ENCODE results near the gene TMEM63C. TPM values are rescaled to one million over a fixed set of nuclear protein-coding genes. Genes with fewer than 3 reads are reported as not detected.

TMEM63C gene
- polyA plus RNA-seq, 1 donor from 2014 or later: 11.1 TPM

DNA sequence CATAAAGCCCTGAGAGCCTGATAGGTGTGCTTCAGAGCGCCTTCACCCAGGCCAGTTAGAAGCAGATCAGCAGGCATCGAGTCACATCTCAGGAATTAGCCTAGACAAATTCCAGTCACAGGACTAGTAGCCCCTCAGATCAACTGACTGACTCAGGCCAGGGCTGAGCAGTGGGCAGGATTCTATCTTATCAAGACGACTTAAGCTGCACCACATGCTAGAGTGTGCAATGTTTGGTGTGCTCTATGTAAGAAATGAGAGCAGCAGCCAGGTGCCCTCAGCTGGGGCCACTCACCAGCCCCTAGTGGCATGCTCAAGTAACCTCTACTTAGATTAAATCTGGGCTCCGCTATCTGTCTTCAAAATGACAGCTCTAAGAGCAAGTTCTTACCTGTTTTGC, 109.1 kb downstream of the TMEM63C start:
- H3K79me2 ChIP-seq (replicated peaks; ENCODE audit: insufficient read depth, low read length): no peaks in the 10 kb centered on the region
- H4K20me1 ChIP-seq (ENCODE audit: insufficient read depth): no peaks in the 10 kb centered on the region
- no peak overlapping the region for H2AFZ ChIP-seq (ENCODE audit: low read depth, low read length)
- no peak overlapping the region for H3K4me3 ChIP-seq (ENCODE audit: low read length)
- TF ChIP-seq MXI1 (conservative IDR thresholded peaks at IDR 0.05; ENCODE audit: poor library complexity, severe bottlenecking): no peak
- TF ChIP-seq, protein P1, sequence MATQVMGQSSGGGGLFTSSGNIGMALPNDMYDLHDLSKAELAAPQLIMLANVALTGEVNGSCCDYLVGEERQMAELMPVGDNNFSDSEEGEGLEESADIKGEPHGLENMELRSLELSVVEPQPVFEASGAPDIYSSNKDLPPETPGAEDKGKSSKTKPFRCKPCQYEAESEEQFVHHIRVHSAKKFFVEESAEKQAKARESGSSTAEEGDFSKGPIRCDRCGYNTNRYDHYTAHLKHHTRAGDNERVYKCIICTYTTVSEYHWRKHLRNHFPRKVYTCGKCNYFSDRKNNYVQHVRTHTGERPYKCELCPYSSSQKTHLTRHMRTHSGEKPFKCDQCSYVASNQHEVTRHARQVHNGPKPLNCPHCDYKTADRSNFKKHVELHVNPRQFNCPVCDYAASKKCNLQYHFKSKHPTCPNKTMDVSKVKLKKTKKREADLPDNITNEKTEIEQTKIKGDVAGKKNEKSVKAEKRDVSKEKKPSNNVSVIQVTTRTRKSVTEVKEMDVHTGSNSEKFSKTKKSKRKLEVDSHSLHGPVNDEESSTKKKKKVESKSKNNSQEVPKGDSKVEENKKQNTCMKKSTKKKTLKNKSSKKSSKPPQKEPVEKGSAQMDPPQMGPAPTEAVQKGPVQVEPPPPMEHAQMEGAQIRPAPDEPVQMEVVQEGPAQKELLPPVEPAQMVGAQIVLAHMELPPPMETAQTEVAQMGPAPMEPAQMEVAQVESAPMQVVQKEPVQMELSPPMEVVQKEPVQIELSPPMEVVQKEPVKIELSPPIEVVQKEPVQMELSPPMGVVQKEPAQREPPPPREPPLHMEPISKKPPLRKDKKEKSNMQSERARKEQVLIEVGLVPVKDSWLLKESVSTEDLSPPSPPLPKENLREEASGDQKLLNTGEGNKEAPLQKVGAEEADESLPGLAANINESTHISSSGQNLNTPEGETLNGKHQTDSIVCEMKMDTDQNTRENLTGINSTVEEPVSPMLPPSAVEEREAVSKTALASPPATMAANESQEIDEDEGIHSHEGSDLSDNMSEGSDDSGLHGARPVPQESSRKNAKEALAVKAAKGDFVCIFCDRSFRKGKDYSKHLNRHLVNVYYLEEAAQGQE (IDR thresholded peaks at IDR 0.05; ENCODE audit: borderline replicate concordance): no peak
- TF ChIP-seq POLR2AphosphoS5 (IDR thresholded peaks at IDR 0.05): no peak
- no peak for TF ChIP-seq RAD21 (conservative IDR thresholded peaks at IDR 0.05)
- no peak for TF ChIP-seq SMC3 (conservative IDR thresholded peaks at IDR 0.05; ENCODE audit: poor library complexity)
- no peak for TF ChIP-seq EP300 (conservative IDR thresholded peaks at IDR 0.05; ENCODE audit: poor library complexity, severe bottlenecking)
- no peak for TF ChIP-seq EZH2 (IDR thresholded peaks at IDR 0.05; ENCODE audit: borderline replicate concordance, insufficient read depth, low read length, poor library complexity, severe bottlenecking)
- TF ChIP-seq TAF1 (IDR thresholded peaks at IDR 0.05; ENCODE audit: low read depth): no peak
- TF ChIP-seq, protein P2, sequence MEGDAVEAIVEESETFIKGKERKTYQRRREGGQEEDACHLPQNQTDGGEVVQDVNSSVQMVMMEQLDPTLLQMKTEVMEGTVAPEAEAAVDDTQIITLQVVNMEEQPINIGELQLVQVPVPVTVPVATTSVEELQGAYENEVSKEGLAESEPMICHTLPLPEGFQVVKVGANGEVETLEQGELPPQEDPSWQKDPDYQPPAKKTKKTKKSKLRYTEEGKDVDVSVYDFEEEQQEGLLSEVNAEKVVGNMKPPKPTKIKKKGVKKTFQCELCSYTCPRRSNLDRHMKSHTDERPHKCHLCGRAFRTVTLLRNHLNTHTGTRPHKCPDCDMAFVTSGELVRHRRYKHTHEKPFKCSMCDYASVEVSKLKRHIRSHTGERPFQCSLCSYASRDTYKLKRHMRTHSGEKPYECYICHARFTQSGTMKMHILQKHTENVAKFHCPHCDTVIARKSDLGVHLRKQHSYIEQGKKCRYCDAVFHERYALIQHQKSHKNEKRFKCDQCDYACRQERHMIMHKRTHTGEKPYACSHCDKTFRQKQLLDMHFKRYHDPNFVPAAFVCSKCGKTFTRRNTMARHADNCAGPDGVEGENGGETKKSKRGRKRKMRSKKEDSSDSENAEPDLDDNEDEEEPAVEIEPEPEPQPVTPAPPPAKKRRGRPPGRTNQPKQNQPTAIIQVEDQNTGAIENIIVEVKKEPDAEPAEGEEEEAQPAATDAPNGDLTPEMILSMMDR (IDR thresholded peaks at IDR 0.05; ENCODE audit: poor library complexity, severe bottlenecking): no peak
- H3K9ac ChIP-seq (ENCODE audit: low read length): no peak overlapping the region
- no peaks in the 10 kb centered on the region for H3F3A ChIP-seq (ENCODE audit: insufficient read depth, low read length, poor library complexity, severe bottlenecking)
- no peaks in the 10 kb centered on the region for H3K9me3 ChIP-seq (ENCODE audit: low read length)
- H3K9me2 ChIP-seq (ENCODE audit: insufficient read depth, low read length): no peaks in the 10 kb centered on the region
- H3K36me3 ChIP-seq (ENCODE audit: insufficient read depth, low read length): peaks cover 5% of the 10 kb centered on the region
- no peak overlapping the region for H3K27ac ChIP-seq (ENCODE audit: low read length)
- no peaks in the 10 kb centered on the region for H3K27me3 ChIP-seq (ENCODE audit: insufficient read depth, low read depth, low read length)
- H3K4me2 ChIP-seq (ENCODE audit: low read length): no peak overlapping the region

DNA sequence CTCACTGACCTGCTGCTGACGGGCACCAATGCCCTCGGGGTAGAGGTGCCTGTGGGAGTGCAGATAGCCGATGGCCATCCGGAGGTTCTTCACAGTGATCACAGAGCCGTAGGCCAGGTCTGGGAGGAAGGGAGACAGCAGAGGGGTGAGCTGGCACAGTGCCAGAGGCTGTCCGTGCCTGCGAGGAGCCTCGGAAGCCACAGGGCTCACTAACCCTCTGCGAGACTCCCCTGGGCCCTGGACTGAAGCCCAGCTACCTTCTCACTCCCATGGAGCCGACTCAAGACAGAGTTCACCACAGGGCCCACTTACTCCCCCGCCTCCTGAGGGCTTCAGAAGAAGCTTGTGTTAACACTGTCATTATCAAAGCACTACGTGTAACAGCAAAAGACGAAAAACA, 114.6 kb downstream of the TMEM63C start:
- TF ChIP-seq RAD21 (conservative IDR thresholded peaks at IDR 0.05) (no peak), EZH2 (IDR thresholded peaks at IDR 0.05; ENCODE audit: borderline replicate concordance, insufficient read depth, low read length, poor library complexity, severe bottlenecking) (no peak), POLR2AphosphoS5 (IDR thresholded peaks at IDR 0.05) (no peak), MXI1 (conservative IDR thresholded peaks at IDR 0.05; ENCODE audit: poor library complexity, severe bottlenecking) (no peak), EP300 (conservative IDR thresholded peaks at IDR 0.05; ENCODE audit: poor library complexity, severe bottlenecking) (no peak), SMC3 (conservative IDR thresholded peaks at IDR 0.05; ENCODE audit: poor library complexity) (no peak), TAF1 (IDR thresholded peaks at IDR 0.05; ENCODE audit: low read depth) (no peak)
- TF ChIP-seq, protein P2 (IDR thresholded peaks at IDR 0.05; ENCODE audit: poor library complexity, severe bottlenecking): no peak
- TF ChIP-seq, protein P1 (IDR thresholded peaks at IDR 0.05; ENCODE audit: borderline replicate concordance): no peak
- no peak overlapping the region for H3K27ac ChIP-seq (ENCODE audit: low read length)
- H3F3A ChIP-seq (ENCODE audit: insufficient read depth, low read length, poor library complexity, severe bottlenecking): no peaks in the 10 kb centered on the region
- no peaks in the 10 kb centered on the region for H4K20me1 ChIP-seq (ENCODE audit: insufficient read depth)
- H2AFZ ChIP-seq (ENCODE audit: low read depth, low read length): no peak overlapping the region
- no peaks in the 10 kb centered on the region for H3K9me2 ChIP-seq (ENCODE audit: insufficient read depth, low read length)
- no peaks in the 10 kb centered on the region for H3K79me2 ChIP-seq (replicated peaks; ENCODE audit: insufficient read depth, low read length)
- H3K4me2 ChIP-seq (ENCODE audit: low read length): no peak overlapping the region
- H3K9me3 ChIP-seq (ENCODE audit: low read length): no peaks in the 10 kb centered on the region
- H3K4me3 ChIP-seq (ENCODE audit: low read length): no peak overlapping the region
- no peak overlapping the region for H3K9ac ChIP-seq (ENCODE audit: low read length)
- H3K27me3 ChIP-seq (ENCODE audit: insufficient read depth, low read depth, low read length): no peaks in the 10 kb centered on the region
- peaks cover 5% of the 10 kb centered on the region for H3K36me3 ChIP-seq (ENCODE audit: insufficient read depth, low read length)

All from neural cell (in vitro differentiated cells).